Ishikawa (cell line): ENCODE results near the gene MAP3K7.

Experiments used
- CEBPB ChIP-seq: IDR thresholded peaks from 2 replicates; pipeline ENCODE4 v1.6.1; 2012
- CREB1 ChIP-seq: IDR thresholded peaks from 2 replicates; pipeline ENCODE4 v1.6.1; 2012; ENCODE audit warnings: low read depth
- EGR1 ChIP-seq: IDR thresholded peaks from 2 replicates; pipeline ENCODE4 v1.6.1; 2012
- EP300 ChIP-seq: IDR thresholded peaks from 2 replicates; pipeline ENCODE4 v1.6.1; 2012; ENCODE audit warnings: borderline replicate concordance
- FOXM1 ChIP-seq: IDR thresholded peaks from 2 replicates; pipeline ENCODE4 v1.6.1; 2012; ENCODE audit warnings: low read depth, borderline replicate concordance
- NFIC ChIP-seq: IDR thresholded peaks from 2 replicates; pipeline ENCODE4 v1.6.1; 2012
- RAD21 ChIP-seq: IDR thresholded peaks from 2 replicates; pipeline ENCODE4 v1.6.1; 2012; ENCODE audit warnings: low read depth
- TAF1 ChIP-seq: IDR thresholded peaks from 2 replicates; pipeline ENCODE4 v1.6.1; 2012; ENCODE audit warnings: low read depth, mild to moderate bottlenecking
- TCF12 ChIP-seq: IDR thresholded peaks from 2 replicates; pipeline ENCODE4 v1.6.1; 2012; ENCODE audit warnings: low read depth
- TEAD4 ChIP-seq: IDR thresholded peaks from 2 replicates; pipeline ENCODE4 v1.6.1; 2012
- YY1 ChIP-seq: IDR thresholded peaks from 2 replicates; pipeline ENCODE4 v1.6.1; 2012; ENCODE audit warnings: low read depth
- ZBTB7A ChIP-seq: IDR thresholded peaks from 2 replicates; pipeline ENCODE4 v1.6.1; 2012; ENCODE audit warnings: low read depth
- TF ChIP-seq, protein P1 (sequence below): IDR thresholded peaks from 2 replicates; pipeline ENCODE4 v1.6.1; 2012
- TF ChIP-seq, protein P2 (sequence below): IDR thresholded peaks from 2 replicates; pipeline ENCODE4 v1.6.1; 2012
- TF ChIP-seq, protein P3 (sequence below): IDR thresholded peaks from 2 replicates; pipeline ENCODE4 v1.6.1; 2012; ENCODE audit warnings: low read depth, mild to moderate bottlenecking

Gene MAP3K7

DNA sequence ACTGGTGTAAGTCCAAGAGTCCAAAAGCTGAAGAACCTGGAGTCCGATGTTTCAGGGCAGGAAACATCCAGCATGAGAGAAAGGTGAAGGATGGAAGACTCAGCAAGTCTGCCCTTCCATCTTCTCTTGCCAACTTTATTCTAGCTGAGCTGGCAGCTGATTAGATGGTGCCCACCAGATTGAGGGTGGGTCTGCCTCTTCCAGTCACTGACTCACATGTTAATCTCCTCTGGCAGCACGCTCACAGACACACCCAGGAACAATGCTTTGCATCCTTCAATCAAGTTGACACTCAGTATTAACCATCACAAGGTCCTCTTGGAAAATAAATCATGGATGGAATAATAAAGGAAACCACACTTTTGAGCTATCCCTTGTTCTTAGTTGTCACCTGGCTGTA, 121.2 kb downstream of the MAP3K7 start:
- TF ChIP-seq TAF1 (no peak), EGR1 (no peak), CEBPB (no peak), EP300 (no peak), ZBTB7A (no peak), RAD21 (no peak), CREB1 (no peak), TCF12 (no peak), YY1 (no peak), TEAD4 (no peak), FOXM1 (no peak), NFIC (no peak)
- TF ChIP-seq, protein P1, sequence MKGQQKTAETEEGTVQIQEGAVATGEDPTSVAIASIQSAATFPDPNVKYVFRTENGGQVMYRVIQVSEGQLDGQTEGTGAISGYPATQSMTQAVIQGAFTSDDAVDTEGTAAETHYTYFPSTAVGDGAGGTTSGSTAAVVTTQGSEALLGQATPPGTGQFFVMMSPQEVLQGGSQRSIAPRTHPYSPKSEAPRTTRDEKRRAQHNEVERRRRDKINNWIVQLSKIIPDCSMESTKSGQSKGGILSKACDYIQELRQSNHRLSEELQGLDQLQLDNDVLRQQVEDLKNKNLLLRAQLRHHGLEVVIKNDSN = no peak
- TF ChIP-seq, protein P2, sequence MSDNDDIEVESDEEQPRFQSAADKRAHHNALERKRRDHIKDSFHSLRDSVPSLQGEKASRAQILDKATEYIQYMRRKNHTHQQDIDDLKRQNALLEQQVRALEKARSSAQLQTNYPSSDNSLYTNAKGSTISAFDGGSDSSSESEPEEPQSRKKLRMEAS = no peak
- TF ChIP-seq, protein P3, sequence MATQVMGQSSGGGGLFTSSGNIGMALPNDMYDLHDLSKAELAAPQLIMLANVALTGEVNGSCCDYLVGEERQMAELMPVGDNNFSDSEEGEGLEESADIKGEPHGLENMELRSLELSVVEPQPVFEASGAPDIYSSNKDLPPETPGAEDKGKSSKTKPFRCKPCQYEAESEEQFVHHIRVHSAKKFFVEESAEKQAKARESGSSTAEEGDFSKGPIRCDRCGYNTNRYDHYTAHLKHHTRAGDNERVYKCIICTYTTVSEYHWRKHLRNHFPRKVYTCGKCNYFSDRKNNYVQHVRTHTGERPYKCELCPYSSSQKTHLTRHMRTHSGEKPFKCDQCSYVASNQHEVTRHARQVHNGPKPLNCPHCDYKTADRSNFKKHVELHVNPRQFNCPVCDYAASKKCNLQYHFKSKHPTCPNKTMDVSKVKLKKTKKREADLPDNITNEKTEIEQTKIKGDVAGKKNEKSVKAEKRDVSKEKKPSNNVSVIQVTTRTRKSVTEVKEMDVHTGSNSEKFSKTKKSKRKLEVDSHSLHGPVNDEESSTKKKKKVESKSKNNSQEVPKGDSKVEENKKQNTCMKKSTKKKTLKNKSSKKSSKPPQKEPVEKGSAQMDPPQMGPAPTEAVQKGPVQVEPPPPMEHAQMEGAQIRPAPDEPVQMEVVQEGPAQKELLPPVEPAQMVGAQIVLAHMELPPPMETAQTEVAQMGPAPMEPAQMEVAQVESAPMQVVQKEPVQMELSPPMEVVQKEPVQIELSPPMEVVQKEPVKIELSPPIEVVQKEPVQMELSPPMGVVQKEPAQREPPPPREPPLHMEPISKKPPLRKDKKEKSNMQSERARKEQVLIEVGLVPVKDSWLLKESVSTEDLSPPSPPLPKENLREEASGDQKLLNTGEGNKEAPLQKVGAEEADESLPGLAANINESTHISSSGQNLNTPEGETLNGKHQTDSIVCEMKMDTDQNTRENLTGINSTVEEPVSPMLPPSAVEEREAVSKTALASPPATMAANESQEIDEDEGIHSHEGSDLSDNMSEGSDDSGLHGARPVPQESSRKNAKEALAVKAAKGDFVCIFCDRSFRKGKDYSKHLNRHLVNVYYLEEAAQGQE = no peak

DNA sequence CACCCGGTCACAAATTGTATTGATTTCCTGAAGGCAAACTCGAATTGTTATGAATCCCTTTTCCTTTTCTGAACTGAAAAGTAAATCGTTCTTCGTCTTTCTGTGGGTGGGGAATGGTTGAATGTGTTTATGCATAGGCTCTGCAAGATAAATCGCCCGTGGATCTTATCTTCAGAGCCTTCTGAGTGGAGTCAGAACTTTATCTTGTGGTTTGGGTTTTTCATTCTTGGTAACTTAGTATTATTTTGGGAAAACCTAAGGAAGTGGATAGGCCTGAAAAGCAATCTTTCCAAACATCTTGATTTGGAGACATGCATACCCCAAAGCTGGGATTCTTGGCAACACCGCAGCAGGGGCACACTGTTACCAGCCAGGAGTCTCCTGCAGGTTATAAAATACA, 122.4 kb downstream of the MAP3K7 start:
- TF ChIP-seq, protein P1 = no peak
- no peak for TF ChIP-seq CREB1
- TF ChIP-seq ZBTB7A = no peak
- no peak for TF ChIP-seq YY1
- TF ChIP-seq EGR1 = no peak
- no peak for TF ChIP-seq TAF1
- TF ChIP-seq EP300 = no peak

DNA sequence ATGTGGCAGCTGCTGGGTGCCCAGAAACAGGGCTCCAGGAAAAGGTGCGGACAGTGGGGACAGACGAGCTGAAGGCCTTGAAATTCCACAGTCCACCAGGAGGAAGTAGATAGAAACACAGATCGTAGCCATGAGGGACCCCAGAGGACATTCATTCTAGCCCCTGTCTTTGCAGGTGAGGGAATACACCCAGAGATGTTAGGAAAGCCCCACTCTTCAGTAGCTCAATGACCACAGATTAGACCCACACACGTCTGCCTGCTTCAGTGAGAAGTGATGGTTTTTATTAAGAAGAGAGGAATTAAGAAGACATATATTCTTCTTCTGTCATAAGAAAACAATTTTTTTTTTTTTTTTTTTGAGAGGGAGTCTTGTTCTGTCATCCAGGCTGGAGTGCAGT, 123.0 kb downstream of the MAP3K7 start:
- TF ChIP-seq, protein P3 = no peak
- TF ChIP-seq EGR1 = no peak
